SKM-1 (cell line): ENCODE results near the gene SLC35B2.

Source experiments
- DNase-seq: peaks from one replicate; lab custom pipeline; 2025; ENCODE audit not compliant: unreplicated experiment; lab: John Stamatoyannopoulos, UW

SLC35B2 gene

DNA sequence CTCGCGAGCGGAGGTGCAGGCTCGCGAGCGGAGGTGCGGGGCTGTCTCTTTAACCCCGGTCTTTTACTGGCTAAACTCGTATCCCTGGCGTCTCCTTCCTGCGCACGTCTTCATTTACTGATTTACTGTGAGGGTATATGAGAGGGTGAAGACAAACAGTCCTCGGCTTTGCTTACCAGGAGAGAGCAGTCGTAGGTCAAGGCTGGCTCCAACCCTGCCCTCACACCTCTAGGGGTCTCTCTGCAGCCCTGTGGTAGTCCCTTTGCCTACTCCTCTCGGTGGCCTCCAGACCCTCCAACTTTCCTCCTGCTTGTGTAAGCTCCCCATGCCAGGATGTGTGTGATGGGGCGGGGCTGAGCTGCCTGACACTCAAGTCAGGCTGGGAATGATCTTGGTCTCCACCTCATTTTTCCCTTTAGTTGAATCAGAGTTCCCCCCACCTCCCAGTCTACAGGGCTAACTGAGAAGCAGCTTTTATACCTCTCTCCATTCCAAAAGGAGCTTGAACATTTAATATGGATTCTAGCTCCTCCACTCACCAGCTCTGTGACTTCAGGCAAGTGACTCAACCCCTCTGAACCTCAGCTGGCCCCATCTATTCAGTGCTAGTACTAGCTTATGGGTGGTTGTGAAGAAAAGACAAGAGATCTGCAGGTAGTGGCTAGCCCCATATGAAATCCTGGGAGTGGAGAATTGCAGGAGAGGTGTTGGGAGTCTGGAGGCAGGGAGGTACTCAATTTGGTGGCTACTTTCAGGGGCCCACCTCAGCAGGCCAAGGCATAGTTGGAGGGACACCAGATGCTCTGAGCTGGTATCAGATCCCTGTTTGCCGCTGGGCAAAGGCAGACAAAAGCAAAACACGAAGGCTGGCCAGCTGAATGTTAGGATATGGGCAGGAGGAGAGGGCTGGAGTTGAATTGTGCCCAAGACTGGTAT lies 33.0 kb downstream of the SLC35B2 start:
- DNase-seq: no peak

DNA sequence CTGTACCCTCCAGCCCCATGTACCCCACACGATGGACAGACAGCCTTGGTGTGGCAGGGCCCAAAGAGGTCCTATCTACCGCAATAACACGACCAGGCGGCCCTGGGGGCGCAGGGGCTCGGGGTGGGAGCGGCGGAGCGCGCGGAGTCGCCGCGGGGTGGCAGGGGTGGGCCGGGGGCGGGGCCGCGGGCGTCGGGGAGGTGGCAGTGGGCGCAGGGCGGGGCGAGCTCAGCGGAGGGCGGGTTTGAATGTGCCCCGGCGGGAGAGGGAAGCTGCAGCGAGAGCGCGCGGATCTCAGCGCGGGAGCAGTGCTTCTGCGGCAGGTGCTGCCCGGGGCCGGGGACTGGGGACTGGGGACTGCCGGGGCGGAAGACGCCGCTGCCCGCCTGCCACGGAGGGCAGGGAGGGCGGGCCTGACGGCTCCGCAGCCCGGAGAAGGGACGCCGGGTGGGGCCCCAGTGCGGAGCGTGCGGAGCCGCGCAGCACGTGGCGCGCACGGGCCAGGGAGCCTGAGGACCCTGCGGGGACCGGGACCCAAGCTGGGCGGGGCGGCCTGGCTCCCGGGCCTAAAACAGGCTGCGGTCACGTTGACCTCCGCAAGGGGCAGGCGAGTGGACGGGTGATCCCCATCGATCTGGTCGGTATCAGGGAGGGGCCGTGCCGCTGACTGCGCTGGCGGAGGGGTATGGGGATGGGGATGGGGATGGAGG lies 33.9 kb downstream of the SLC35B2 start, which contains the start of gene SLC29A1:
Gene SLC29A1 (plus strand): TSS at position 277 of the 710 bp plus-strand sequence. CDS start 3,719 bp downstream, outside the sequence.
- DNase-seq: peak; percentile 49

DNA sequence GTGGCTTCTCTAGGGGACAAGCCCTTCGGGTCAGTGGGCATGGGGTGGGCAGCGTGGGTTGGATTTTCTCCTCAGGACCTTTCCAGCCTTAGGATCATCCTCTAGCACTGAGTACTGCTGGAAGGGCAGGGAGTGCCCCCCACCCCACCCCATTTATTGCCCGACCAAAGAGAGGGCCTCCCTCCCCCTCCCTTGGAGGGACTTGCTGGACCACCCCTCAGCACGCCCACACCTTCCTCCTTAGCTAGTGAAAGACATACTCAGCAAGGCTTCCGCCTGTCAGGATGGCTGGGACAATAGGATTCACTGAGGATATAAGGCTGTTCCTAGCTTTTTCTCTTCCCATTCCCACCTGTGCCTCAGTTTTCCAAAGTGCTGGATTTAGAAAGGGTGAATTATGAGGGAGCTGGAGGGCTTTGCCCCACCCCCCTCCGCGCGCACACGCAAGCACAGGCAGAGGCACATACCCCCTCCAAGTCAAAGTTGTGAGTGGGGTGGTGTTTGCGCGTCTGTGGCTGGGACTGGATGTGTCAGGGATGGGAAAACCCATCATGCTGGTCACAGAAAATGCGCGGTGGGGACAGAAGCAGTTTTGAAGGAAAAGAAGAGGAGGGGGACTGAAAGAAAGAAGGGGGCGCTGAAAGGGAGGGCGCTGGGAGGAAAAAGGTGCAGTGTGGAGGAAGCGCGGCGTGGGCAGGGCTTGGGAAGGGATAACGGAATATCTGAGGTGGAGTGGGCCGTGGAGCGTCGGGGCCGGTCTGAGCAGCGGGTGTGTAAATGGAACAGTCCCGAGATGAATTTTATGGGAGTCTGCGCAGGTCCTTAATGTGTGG lies 34.6 kb downstream of the SLC35B2 start:
- DNase-seq: no peak

DNA sequence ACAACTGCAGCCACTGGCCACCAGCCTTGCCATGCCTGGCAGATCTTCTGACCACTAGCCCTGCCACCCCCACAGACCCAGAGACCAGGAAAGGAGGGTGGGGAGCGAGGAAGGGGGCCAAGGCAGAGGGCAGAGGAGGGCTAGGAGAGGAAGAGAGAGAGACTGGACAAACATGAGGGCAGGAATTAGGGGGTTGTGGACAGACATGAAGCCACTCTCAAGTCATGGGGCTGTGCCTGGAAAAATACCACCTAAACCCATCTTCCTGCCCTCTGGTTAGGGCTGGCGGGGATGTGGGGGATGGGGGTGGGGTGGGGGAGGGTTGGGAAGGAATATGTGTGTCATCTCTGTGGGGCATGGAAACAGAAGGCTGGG lies 35.4 kb downstream of the SLC35B2 start:
- DNase-seq: no peak

DNA sequence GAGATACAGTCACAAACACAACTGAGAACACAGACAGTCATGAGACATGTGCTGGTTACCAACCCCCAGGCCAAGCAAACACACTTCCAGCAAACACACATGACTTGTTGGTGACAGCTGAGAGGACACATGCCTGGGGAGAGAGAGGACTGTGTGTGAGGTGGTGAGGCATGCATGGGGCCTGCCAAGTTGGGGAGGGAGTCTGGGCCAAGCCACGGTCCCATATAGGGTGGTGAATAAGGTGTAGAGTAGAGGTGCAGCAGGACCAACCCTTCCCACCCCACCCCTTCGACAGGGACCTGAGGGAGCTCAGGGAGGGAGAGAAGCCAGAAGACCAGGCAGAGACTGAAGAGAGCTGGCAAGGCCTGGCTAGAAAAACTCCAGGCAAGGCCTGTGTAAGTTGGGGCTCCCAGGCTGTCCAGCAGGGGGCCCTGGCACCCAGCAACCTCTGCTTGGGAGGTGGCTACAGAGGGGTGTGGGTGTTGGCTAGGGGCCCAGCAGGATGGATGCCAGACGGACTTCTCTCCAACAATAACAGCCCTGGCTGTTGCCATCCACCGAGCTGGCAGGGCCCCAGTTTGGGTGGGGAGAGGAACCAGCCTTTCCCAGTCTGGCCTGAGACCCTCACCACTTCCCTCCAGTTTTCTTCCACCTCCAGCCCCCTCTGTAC lies 35.9 kb downstream of the SLC35B2 start:
- peak; percentile 82 for DNase-seq

DNA sequence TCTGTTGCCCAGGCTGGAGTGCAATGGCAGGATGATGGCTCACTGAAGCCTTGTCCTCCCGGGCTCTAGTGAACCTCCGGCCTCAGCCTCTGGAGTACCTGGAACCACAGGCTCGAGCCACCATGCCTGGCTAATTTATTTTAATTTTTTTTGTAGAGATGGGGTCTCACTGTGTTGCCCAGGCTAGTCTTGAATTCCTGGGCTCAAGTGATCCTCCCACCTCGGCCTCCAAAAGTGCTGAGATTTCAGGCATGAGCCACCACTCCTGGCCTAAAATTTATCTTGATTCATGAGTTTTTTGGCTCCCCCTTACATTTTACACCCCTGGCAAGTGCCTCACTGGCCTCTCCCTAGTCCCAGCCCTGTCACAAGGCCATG lies 36.4 kb downstream of the SLC35B2 start:
- DNase-seq: no peak

DNA sequence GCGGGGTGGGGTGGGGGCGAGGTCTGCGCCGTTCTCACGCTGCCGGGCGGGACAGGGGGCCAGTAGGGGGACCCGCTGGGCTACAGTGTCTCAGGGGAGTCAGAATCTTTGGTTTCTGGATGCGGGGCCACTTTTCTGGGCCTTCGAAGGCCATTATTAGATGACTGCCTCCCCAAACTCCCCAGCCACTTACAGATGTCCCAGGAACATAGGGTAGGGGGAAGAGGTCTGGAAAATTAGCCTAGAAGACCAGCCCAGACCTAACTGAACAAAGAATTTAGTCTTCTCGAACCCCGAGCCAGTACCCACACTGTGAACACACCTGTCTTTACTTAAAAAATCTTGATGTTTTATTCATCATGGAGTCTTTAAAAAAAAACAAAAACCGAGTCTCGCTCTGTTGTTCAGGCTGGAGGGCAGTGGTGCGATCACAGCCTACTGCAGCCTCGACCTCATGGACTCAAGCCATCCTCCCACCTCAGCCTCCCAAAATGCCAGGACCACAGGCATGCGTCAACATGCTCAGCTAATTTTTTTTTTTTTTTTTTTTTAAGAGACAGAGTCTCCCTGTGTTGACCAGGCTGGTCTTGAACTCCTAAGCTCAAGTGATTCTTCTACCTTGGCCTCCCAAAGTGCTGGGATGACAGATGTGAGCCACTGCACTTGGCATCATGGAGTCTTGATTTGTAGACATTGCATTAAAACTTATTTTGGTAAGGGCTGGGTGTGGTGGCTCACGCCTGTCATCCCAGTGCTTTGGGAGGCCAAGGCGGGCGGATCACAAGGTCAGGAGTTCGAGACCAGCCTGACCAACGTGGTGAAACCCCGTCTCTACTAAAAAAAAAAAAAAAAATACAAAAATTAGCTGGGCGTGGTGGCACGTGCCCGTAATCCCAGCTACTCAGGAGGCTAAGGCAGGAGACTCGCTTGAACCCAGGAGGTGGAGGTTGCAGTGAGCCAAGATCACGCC lies 37.2 kb downstream of the SLC35B2 start:
- DNase-seq: no peak

DNA sequence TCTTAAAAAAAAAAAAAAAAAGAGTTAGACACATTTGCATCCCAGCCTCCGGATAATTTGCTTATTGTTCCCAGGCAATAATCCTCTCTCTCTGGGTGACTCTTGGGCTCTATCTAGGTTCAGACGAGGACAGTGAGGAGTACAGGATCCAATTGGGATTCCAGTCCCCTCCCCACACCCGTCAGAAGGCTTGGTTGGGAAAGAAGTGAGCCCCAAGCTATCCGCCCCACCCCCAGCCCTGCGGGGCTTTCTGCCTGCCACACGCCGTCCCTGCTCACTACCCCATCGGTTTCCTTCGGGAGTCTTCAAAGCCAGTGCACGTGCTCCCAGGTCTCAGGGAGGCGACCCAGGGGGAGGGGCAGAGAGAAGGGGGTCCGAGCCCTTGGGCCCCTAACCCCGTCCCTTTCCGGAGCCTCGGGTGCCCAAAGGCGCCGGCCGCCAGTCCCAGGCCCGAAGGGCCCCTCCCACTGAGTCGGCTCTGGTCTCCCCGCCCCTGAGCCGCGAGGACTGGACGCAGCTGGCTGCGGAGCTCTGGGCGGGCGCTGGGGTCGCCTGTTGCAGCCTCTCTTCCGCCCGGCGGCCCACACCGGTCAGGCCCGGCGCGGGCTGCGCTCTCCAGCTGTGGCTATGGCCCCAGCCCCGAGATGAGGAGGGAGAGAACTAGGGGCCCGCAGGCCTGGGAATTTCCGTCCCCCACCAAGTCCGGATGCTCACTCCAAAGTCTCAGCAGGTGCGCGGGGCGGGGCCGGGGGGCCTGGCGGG lies 38.1 kb downstream of the SLC35B2 start:
- no peak for DNase-seq

DNA sequence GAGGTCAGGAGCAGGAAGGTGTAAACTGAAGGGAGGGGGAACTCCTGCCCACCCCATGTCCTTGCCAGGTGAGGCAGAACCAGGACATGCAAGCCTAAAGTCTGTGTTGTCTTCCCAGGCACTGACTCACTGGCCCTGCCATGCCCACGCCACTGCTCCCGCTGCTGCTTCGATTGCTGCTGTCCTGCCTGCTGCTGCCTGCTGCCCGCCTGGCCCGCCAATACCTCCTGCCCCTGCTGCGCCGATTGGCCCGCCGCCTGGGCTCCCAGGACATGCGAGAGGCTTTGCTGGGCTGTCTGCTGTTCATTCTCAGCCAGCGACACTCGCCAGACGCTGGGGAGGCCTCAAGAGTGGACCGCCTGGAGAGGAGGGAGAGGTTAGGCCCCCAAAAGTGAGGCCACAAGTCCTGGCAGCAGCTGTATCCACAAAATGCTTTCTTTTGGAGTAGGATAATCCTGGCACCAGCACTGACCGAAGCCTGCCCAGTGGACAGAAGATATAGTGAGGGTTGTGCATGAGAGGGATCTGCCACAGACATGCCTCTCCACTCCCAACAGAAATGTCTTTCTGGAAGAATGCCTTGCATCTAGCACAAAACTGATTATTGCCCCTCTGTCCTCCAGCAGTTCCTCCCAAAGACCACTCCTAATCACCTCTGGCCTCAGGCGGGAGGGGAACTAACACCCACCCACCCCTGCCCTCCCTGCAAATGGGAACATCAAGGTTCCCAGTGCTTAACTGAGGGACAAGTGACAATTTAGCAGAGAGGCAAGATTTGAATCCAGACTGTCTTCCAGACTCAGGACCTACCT lies 39.8 kb downstream of the SLC35B2 start:
- DNase-seq: no peak

DNA sequence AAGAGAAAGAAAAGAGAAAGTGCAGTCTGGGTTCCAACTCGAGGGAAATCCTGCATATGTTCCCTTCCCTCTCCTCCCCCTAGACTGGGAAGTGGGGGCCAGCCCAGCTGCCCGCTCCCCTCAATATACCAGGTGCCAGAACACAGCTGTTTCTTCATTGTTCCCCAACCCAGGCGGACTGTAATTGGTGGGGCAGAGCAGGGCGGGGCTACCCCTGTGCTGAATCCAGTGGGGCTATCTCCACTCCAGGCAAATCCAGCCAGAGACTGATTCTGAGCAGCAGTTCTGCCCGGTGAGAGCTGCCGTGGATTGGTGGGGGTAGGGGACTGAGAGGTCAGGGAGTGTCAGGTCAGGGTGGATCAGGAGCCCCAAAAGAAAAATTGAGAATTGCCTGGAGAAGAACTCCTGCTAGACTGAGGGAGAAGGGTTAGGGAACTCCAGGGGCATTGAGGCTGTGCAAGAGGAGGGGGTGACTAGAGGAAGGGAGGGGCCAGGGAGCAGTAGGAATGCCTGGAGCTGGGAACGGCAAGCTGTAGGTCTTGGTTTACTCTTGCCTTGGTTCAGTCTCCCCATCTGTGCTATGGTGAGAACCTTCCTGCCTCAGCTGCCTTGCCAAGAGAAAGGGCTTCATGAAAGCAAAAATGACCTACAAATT lies 40.5 kb downstream of the SLC35B2 start, which contains the start of gene MYMX:
Gene MYMX (plus strand): TSS at position 250 of the 655 bp plus-strand sequence. CDS start 546 bp downstream, outside the sequence.
- DNase-seq: no peak

DNA sequence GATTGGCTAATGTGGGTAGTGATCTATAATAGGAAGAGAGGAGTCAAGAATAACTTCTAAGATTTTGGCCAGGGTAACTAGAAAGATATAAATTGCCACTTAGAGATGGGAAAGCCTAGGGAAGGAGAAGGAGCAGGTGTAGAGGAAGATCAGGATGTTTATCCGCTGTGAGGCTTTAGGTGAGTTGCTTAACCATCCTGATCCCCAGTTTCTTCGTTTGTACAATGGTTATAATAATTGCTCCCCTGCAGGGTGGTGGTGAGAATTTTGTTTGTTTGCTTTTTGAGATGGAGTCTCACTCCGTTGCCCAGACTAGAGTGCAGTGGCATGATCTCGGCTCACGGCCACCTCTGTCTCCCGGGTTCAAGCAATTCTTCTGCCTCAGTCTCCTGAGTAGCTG lies 43.0 kb downstream of the SLC35B2 start:
- no peak for DNase-seq

DNA sequence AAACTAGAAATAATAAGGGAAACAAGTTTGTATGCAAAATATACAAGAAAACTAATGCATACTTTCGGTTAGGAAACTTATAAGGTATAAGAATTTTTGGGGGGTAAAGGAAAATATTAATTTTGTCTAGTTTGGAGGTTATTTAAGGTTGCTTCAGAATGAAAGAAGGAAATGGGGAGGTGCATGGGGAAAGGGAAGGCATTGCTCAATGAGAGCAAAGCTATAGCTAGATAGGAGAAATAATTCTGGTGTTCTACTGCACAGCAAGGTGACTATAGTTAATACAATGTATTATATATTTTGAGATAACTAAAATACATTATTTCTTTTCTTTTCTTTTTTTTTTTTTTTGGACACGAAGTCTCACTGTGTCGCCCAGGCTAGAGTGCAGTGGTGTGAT lies 46.0 kb downstream of the SLC35B2 start:
- peak; percentile 50 for DNase-seq

DNA sequence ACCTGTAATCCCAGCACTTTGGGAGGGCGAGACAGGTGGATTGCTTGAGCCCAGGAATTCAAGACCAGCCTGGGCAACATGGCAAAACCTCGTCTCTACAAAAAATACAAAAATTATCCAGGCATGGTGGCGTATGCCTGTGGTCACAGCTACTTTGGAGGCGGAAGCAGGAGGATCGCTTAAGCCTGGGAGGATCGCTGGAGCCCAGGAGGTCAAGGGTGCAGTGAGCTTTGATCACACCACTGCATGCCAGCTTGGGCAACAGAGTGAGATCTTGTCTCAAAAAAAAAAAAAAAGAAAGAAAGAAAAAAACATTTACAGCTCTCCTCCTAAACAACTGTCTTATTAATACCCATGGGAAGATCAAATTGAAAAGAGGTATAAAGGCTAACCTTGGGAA lies 49.4 kb downstream of the SLC35B2 start:
- no peak for DNase-seq
